NCI-H2081 treated with DMSO at 0.1 percent for 48 hours (cell line): ENCODE data around the gene ARMH1.
"Not testable (repeated sequence)": the region's sequence is repeated elsewhere in the genome, so short reads cannot be mapped to it uniquely, and the experiment has no call there.

Source experiments
- DNase-seq: peaks from one replicate; lab custom pipeline; 2025; lab: John Stamatoyannopoulos, UW

The ARMH1 gene

GRCh38 chr1:44723496-44724295, 49.2 kb downstream of the ARMH1 start:
- no peak for DNase-seq

GRCh38 chr1:44724296-44724954, 49.9 kb downstream of the ARMH1 start:
- DNase-seq, result no peak

GRCh38 chr1:44724955-44725698, 50.6 kb downstream of the ARMH1 start:
- no peak for DNase-seq

- DNase-seq, result peak; percentile 96
Observed at GRCh38 chr1:44730741-44731512, 56.4 kb downstream of the ARMH1 start, which contains the start of gene RNU5D-1. Gene RNU5D-1, minus strand, starts transcription at chr1:44731170.

- DNase-seq, result no peak
Observed at GRCh38 chr1:44733365-44733764, 58.9 kb downstream of the ARMH1 start.

- DNase-seq, result no peak
Observed at GRCh38 chr1:44733784-44734183, 59.3 kb downstream of the ARMH1 start.

GRCh38 chr1:44735992-44736391, 61.5 kb downstream of the ARMH1 start:
- DNase-seq, result no peak

- DNase-seq, result not testable (repeated sequence)
Observed at GRCh38 chr1:44738953-44739306, 64.4 kb downstream of the ARMH1 start.

GRCh38 chr1:44739307-44740178, 65.0 kb downstream of the ARMH1 start, which contains the start of gene KIF2C:
Gene KIF2C, plus strand, starts transcription at chr1:44739837. Its CDS starts 96 bp downstream, at chr1:44739933.
- DNase-seq, result peak; percentile 98

GRCh38 chr1:44740179-44740617, 65.7 kb downstream of the ARMH1 start:
- no peak for DNase-seq

GRCh38 chr1:44743211-44743610, 68.7 kb downstream of the ARMH1 start:
- no peak for DNase-seq

- no peak for DNase-seq
Observed at GRCh38 chr1:44747878-44748277, 73.4 kb downstream of the ARMH1 start.

- no peak for DNase-seq
Observed at GRCh38 chr1:44757420-44757819, 82.9 kb downstream of the ARMH1 start.

GRCh38 chr1:44759077-44759476, 84.6 kb downstream of the ARMH1 start:
- no peak for DNase-seq

- no peak for DNase-seq
Observed at GRCh38 chr1:44760876-44761275, 86.4 kb downstream of the ARMH1 start.

GRCh38 chr1:44766421-44766820, 91.9 kb downstream of the ARMH1 start:
- DNase-seq, result not testable (repeated sequence)
